Astrocyte (in vitro differentiated cells and primary cell): ENCODE measurements around the gene CR1L.

ENCODE experiments used
- CTCF ChIP-seq: IDR thresholded peaks from 2 replicates; pipeline ENCODE4 v1.5.1; 2011; ENCODE audit warnings: low read depth, mild to moderate bottlenecking, inconsistent platforms, low read length, moderate library complexity; ENCODE audit not compliant: insufficient read depth
- EZH2 ChIP-seq: IDR thresholded peaks from 2 replicates; pipeline ENCODE4 v1.6.1; 2012; ENCODE audit warnings: mild to moderate bottlenecking, low read length, inconsistent platforms; ENCODE audit not compliant: insufficient read depth

GRCh38 chr1:207605444-207606361 is 39.2 kb upstream of the CR1L start:
- no peak for TF ChIP-seq CTCF
- no peak for TF ChIP-seq EZH2
